IMR-90 (cell line): ENCODE measurements around the gene STK33. TPM values are rescaled to one million over a fixed set of nuclear protein-coding genes. Genes with fewer than 3 reads are reported as not detected.

Experiments
- ATAC-seq: fragments of 200-7000 bp; cut with Tn5 transposase; 2 replicates; pipeline ENCODE4 v1.9.1; 2020; ENCODE audit warnings: low read depth, mild to moderate bottlenecking, moderate library complexity
- BruUV-seq: library from RNA; stranded (reverse); fragments of 400-500 nt; replicated peaks from 2 replicates; lab custom pipeline; 2021; lab: Mats Ljungman, UMichigan
- CTCF ChIA-PET: fragments of 300-600 bp; formaldehyde crosslinking; extraction: SDS; loops from one replicate; lab custom pipeline; 2021; ENCODE audit warnings: antibody characterized with exemption; lab: Yijun Ruan, JAX
- POLR2A ChIA-PET: fragments of 300-600 bp; sonication (Branson Sonifier 250); formaldehyde crosslinking; loops from one replicate; lab custom pipeline; 2022; ENCODE audit warnings: antibody characterized with exemption; ENCODE audit not compliant: unreplicated experiment; lab: Charles Lee
- DNase-seq: peaks from one replicate; pipeline ENCODE4 v3.0.0; 2013
- H2AFZ ChIP-seq: replicated peaks from 2 replicates; pipeline ENCODE3; 2013; ENCODE audit warnings: low read length, mild to moderate bottlenecking; ENCODE audit not compliant: poor library complexity
- H2AK5ac ChIP-seq: 2 replicates; pipeline ENCODE4 v1.6.1; 2013; ENCODE audit warnings: low read depth, low read length, inconsistent platforms
- H2AK9ac ChIP-seq: replicated peaks from 2 replicates; pipeline ENCODE3; 2013; ENCODE audit warnings: mild to moderate bottlenecking, low read depth, low read length, moderate library complexity; ENCODE audit not compliant: poor library complexity
- H2BK120ac ChIP-seq: 2 replicates; pipeline ENCODE4 v1.6.1; 2013; ENCODE audit warnings: low read depth, low read length, inconsistent platforms
- H2BK15ac ChIP-seq: 3 replicates; pipeline ENCODE4 v1.6.1; 2013; ENCODE audit warnings: low read depth, low read length, inconsistent platforms
- H2BK20ac ChIP-seq: 2 replicates; pipeline ENCODE4 v1.6.1; 2013; ENCODE audit warnings: low read depth, mild to moderate bottlenecking, inconsistent platforms, low read length, moderate library complexity
- H2BK5ac ChIP-seq: 2 replicates; pipeline ENCODE4 v1.6.1; 2013; ENCODE audit warnings: mild to moderate bottlenecking, low read depth, low read length, inconsistent platforms; ENCODE audit not compliant: poor library complexity, severe bottlenecking
- H3K14ac ChIP-seq: replicated peaks from 2 replicates; pipeline ENCODE4 v1.6.1; 2013; ENCODE audit warnings: low read depth, low read length, inconsistent platforms
- H3K18ac ChIP-seq: 2 replicates; pipeline ENCODE4 v1.6.1; 2013; ENCODE audit warnings: low read depth, low read length, control low read depth
- H3K23ac ChIP-seq: 2 replicates; pipeline ENCODE4 v1.6.1; 2013; ENCODE audit warnings: low read depth, low read length, inconsistent platforms
- H3K27ac ChIP-seq: 2 replicates; pipeline ENCODE4 v1.5.1; 2013; ENCODE audit warnings: mild to moderate bottlenecking, control low read depth, low read length; ENCODE audit not compliant: insufficient read depth
- H3K27me3 ChIP-seq: 2 replicates; pipeline ENCODE4 v1.6.1; 2013; ENCODE audit warnings: low read length; ENCODE audit not compliant: control insufficient read depth, insufficient read depth
- H3K36me3 ChIP-seq: 2 replicates; pipeline ENCODE4 v1.6.1; 2013; ENCODE audit warnings: low read length, mixed read lengths; ENCODE audit not compliant: control insufficient read depth, insufficient read depth
- H3K4ac ChIP-seq: 2 replicates; pipeline ENCODE4 v1.6.1; 2013; ENCODE audit warnings: low read depth, low read length, inconsistent platforms
- H3K4me1 ChIP-seq: 2 replicates; pipeline ENCODE4 v1.6.1; 2013; ENCODE audit warnings: low read length, mixed read lengths; ENCODE audit not compliant: control insufficient read depth, insufficient read depth
- H3K4me2 ChIP-seq: 2 replicates; pipeline ENCODE4 v1.6.1; 2013; ENCODE audit warnings: low read depth, mild to moderate bottlenecking, control low read depth, low read length, moderate library complexity
- H3K4me3 ChIP-seq: 2 replicates; pipeline ENCODE4 v1.5.1; 2013; ENCODE audit warnings: low read depth, mild to moderate bottlenecking, control low read depth, low read length, moderate library complexity; ENCODE audit not compliant: insufficient read depth
- H3K56ac ChIP-seq: 2 replicates; pipeline ENCODE4 v1.6.1; 2013; ENCODE audit warnings: low read length, inconsistent platforms; ENCODE audit not compliant: insufficient read depth; ENCODE audit errors: extremely low read depth
- H3K79me1 ChIP-seq, 2 experiments: 2 replicates each; pipeline ENCODE4 v1.6.1; 2013; ENCODE audit warnings: low read length in 2 of 2, inconsistent platforms in 1 of 2, low read depth in 1 of 2
- H3K9ac ChIP-seq: 2 replicates; pipeline ENCODE4 v1.6.1; 2013; ENCODE audit warnings: low read depth, low read length, control low read depth
- H3K9me1 ChIP-seq: 2 replicates; pipeline ENCODE4 v1.6.1; 2013; ENCODE audit warnings: low read length, inconsistent platforms; ENCODE audit not compliant: insufficient read depth
- H3K9me3 ChIP-seq: 2 replicates; pipeline ENCODE4 v1.6.1; 2013; ENCODE audit warnings: low read length; ENCODE audit not compliant: control insufficient read depth, insufficient read depth
- H4K20me1 ChIP-seq: 2 replicates; pipeline ENCODE4 v1.6.1; 2013; ENCODE audit warnings: low read length, inconsistent platforms; ENCODE audit not compliant: insufficient read depth
- H4K5ac ChIP-seq: 2 replicates; pipeline ENCODE4 v1.6.1; 2013; ENCODE audit warnings: mild to moderate bottlenecking, low read depth, low read length, control low read depth
- H4K8ac ChIP-seq, 2 experiments: 2 replicates each; pipeline ENCODE4 v1.6.1; 2013; ENCODE audit warnings: low read depth in 2 of 2, low read length in 2 of 2, control low read depth in 1 of 2, inconsistent platforms in 1 of 2
- H4K91ac ChIP-seq: 2 replicates; pipeline ENCODE4 v1.6.1; 2013; ENCODE audit warnings: low read depth, low read length, inconsistent platforms; ENCODE audit not compliant: insufficient read depth
- CEBPB ChIP-seq: IDR thresholded peaks from 2 replicates; pipeline ENCODE4 v1.6.1; 2012; ENCODE audit warnings: low read depth, low read length, improper control_type of control experiment
- CHD1 ChIP-seq: IDR thresholded peaks from 2 replicates; pipeline ENCODE4 v1.6.1; 2012; ENCODE audit warnings: low read depth, low read length, improper control_type of control experiment
- CTCF ChIP-seq: conservative IDR thresholded peaks from 2 replicates; pipeline ENCODE4 v1.5.1; 2012; ENCODE audit warnings: mild to moderate bottlenecking, low read depth, low read length, improper control_type of control experiment
- FOS ChIP-seq: fragments of 150-350 bp; IDR thresholded peaks from 2 replicates; pipeline ENCODE4 v1.6.1; 2016; ENCODE audit warnings: low read depth, low read length
- MAFK ChIP-seq: IDR thresholded peaks from 2 replicates; pipeline ENCODE4 v1.6.1; 2012; ENCODE audit warnings: low read depth, low read length, improper control_type of control experiment
- MAZ ChIP-seq: IDR thresholded peaks from 2 replicates; pipeline ENCODE4 v1.6.1; 2012; ENCODE audit warnings: low read depth, mild to moderate bottlenecking, low read length, improper control_type of control experiment, moderate library complexity, borderline replicate concordance
- POLR2A ChIP-seq: IDR thresholded peaks from 2 replicates; pipeline ENCODE4 v1.6.1; 2012; ENCODE audit warnings: mild to moderate bottlenecking, low read depth, low read length
- RAD21 ChIP-seq: IDR thresholded peaks from 2 replicates; pipeline ENCODE4 v1.6.1; 2012; ENCODE audit warnings: low read length, improper control_type of control experiment
- RCOR1 ChIP-seq: IDR thresholded peaks from 2 replicates; pipeline ENCODE4 v1.6.1; 2012; ENCODE audit warnings: mild to moderate bottlenecking, low read length, improper control_type of control experiment; ENCODE audit not compliant: insufficient replicate concordance
- RFX5 ChIP-seq: IDR thresholded peaks from 2 replicates; pipeline ENCODE4 v1.8.0; 2012; ENCODE audit warnings: low read depth, mild to moderate bottlenecking, low read length, moderate library complexity
- WGBS, 2 experiments: methylation state at CpG; one replicate each; pipeline versions ENCODE4 v1.1.5 to v1.1.7; 2013; ENCODE audit warnings: missing lambda C conversion rate in 2 of 2; ENCODE audit not compliant: insufficient read length in 1 of 2; ENCODE audit errors: extremely low coverage in 2 of 2; 5-methylcytosine and 5-hydroxymethylcytosine counted together
- dilution Hi-C: fragments of 300-500 bp; cut with HindIII; formaldehyde crosslinking; loops from one replicate; pipeline ENCODE4 v1.14.3; 2018; ENCODE audit warnings: low sequenced_read_pairs; ENCODE audit not compliant: unreplicated experiment
- in situ Hi-C: fragments of 300-500 bp; cut with MboI; formaldehyde crosslinking; loops from 3 replicates; pipeline ENCODE4 v1.14.3; 2019; ENCODE audit warnings: low sequenced_read_pairs, inconsistent platforms, mixed read lengths
- intact Hi-C: fragments of 100-400 bp; cut with micrococcal nuclease; formaldehyde crosslinking; loops from 2 replicates; pipeline ENCODE4 v1.10.0; 2022
- polyA plus RNA-seq, 3 experiments: library from polyadenylated mRNA; depleted of rRNA; stranded (reverse); fragments of >200 nt; gene quantifications; 2 replicates each; pipeline ENCODE4 v1.2.3, GENCODE V29; 2012; ENCODE audit warnings: low replicate concordance in 1 of 3
- total RNA-seq: library from RNA; depleted of rRNA; stranded (reverse); fragments of >200 nt; gene quantifications from 2 replicates; pipeline ENCODE4 v1.2.3, GENCODE V29; 2012

The STK33 gene
- total and polyA plus RNA-seq, 2 of the 4 experiments (the other 2 are of a cell fraction) = 2.3 to 2.6 TPM

DNA sequence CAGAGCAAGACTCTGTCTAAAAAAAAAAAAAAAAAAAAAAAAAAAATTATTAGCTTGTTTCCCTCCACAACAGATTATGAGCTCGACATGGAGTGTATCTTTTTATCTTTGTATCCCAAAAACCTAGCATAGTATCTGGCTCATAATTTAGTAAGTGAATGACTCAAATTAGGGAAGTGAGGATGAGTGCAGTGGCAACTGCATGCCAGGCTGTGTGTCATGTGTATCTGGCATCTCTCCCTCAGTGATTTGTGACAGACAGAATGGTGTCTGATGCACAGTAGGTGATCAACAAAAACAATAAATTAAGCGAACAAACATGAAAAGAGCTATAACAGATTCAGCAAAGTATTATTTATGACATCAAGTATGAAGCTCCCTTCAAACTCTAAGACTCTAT is 7.2 kb downstream of the STK33 start:
- Histone ChIP-seq H3K4me1 (peaks cover 2% of the 10 kb centered on the region; the same call in 1 of the 2 replicates), H3K36me3 (no peaks in the 10 kb centered on the region), H2BK120ac (no peak overlapping the region), H3K9ac (no peak overlapping the region), H2AK9ac (no peak overlapping the region), H3K18ac (no peak overlapping the region), H2BK20ac (no peak overlapping the region), H3K9me1 (no peaks in the 10 kb centered on the region), H2AFZ (no peak overlapping the region), H3K4ac (no peak overlapping the region), H4K20me1 (no peaks in the 10 kb centered on the region), H2BK5ac (no peak overlapping the region), H4K91ac (no peak overlapping the region), H3K23ac (no peak overlapping the region), H2BK15ac (no peak overlapping the region), H3K79me1 (no peaks in the 10 kb centered on the region; a peak in 1 of 4 replicates), H4K8ac (no peak overlapping the region), H2AK5ac (no peak overlapping the region), H3K27me3 (no peaks in the 10 kb centered on the region), H4K5ac (no peak overlapping the region), H3K4me2 (no peak overlapping the region), H3K9me3 (no peaks in the 10 kb centered on the region; the same call in 1 of the 2 replicates), H3K4me3 (no peak overlapping the region), H3K14ac (no peak overlapping the region), H3K27ac (no peak overlapping the region), H3K56ac (no peak overlapping the region)
- ChIA-PET CTCF (interaction anchor here (0.6 kb wide), 1 partner anchor 437 kb away, joined by 4 read pairs; no protein-coding TSS in a partner anchor), POLR2A (no interaction called here)
- TF ChIP-seq FOS (no peak), RFX5 (no peak), CHD1 (no peak), POLR2A (no peak), RAD21 (no peak), CEBPB (no peak), MAFK (no peak), MAZ (no peak), RCOR1 (no peak), CTCF (no peak)
- no CpG with 5 or more reads among the region's 2 CpGs for whole genome bisulfite sequencing, 2 experiments
- DNase-seq (no peak), ATAC-seq (no peak)
- no TSS peak for BruUV-seq
- in situ Hi-C loops = no loop called here
- dilution Hi-C loops = no loop called here
- intact Hi-C loops = no loop called here
